Bronchial epithelial cell (primary cell): ENCODE results near the gene FBRS. TPM values are rescaled to one million over a fixed set of nuclear protein-coding genes. Genes with fewer than 3 reads are reported as not detected.

Source experiments
- DNase-seq: peaks from one replicate; pipeline ENCODE4 v3.0.0-alpha.2; 2010; ENCODE audit warnings: low read depth
- FAIRE-seq: peaks from 2 replicates; lab custom pipeline; 2011; peaks lifted over from hg19 to GRCh38; lab: Jason Lieb, UNC
- H3K27me3 ChIP-seq: 2 replicates; pipeline ENCODE4 v1.5.1; 2011; ENCODE audit warnings: low read length; ENCODE audit not compliant: control insufficient read depth, insufficient read depth
- H3K36me3 ChIP-seq: 2 replicates; pipeline ENCODE4 v1.5.1; 2011; ENCODE audit warnings: low read length; ENCODE audit not compliant: control insufficient read depth, insufficient read depth
- H3K4me3 ChIP-seq: 2 replicates; pipeline ENCODE4 v1.5.1; 2011; ENCODE audit warnings: mild to moderate bottlenecking, low read depth, low read length, control low read depth
- total RNA-seq: library from RNA; depleted of rRNA; stranded (reverse); fragments of >200 nt; gene quantifications from 2 replicates; pipeline ENCODE4 v1.2.1, GENCODE V29; 2014
- TF ChIP-seq, protein P1 (sequence below): IDR thresholded peaks from 2 replicates; pipeline ENCODE4 v1.5.1; 2011; ENCODE audit warnings: mild to moderate bottlenecking, moderate library complexity, low read length, control low read depth, inconsistent platforms; ENCODE audit not compliant: insufficient read depth, severe bottlenecking

The FBRS gene
- total RNA-seq, 1 donor from 2014 or later: 7.9 TPM

DNA sequence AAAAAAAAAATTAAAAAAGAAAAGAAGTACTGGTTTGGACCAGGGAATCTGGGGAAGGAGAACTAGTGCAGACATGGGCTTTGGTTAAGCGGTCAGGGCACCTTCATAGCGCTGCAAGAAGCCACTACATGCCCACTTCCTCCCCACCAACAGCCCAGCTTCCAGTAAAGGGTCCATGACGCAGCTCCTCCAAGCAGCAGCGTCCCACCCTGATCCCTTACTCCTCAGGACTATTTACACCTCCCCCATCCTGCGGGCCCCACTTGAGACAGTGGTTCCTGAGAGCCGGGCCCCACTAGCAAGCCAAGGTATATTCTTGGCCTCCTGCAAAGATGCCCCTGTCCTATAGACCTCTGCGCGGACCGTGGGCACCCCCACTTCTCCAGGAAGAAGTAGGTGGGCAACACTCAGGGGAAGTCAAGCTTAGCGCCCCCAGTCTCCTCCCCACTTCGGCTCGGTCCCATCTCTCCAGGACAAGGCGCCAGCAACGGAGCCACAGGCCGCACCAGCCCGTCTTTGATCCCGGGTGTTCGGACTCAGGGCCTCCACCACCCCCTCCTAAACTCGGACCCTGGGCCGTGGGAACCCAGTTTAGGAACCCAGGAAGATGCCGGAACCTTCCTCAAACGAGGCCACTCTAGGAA, 8.4 kb upstream of the FBRS start:
- DNase-seq: no peak
- H3K27me3 ChIP-seq: no peaks in the 10 kb centered on the region
- H3K36me3 ChIP-seq: peaks cover 9% of the 10 kb centered on the region
- FAIRE-seq: no peak
- peak overlapping the region; percentile 93 for H3K4me3 ChIP-seq
- TF ChIP-seq, protein P1, sequence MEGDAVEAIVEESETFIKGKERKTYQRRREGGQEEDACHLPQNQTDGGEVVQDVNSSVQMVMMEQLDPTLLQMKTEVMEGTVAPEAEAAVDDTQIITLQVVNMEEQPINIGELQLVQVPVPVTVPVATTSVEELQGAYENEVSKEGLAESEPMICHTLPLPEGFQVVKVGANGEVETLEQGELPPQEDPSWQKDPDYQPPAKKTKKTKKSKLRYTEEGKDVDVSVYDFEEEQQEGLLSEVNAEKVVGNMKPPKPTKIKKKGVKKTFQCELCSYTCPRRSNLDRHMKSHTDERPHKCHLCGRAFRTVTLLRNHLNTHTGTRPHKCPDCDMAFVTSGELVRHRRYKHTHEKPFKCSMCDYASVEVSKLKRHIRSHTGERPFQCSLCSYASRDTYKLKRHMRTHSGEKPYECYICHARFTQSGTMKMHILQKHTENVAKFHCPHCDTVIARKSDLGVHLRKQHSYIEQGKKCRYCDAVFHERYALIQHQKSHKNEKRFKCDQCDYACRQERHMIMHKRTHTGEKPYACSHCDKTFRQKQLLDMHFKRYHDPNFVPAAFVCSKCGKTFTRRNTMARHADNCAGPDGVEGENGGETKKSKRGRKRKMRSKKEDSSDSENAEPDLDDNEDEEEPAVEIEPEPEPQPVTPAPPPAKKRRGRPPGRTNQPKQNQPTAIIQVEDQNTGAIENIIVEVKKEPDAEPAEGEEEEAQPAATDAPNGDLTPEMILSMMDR: no peak

- TF ChIP-seq, protein P1: peak; percentile 11
- peak; percentile 55 for FAIRE-seq
- peak; percentile 97 for DNase-seq
- peaks cover 16% of the 10 kb centered on the region for H3K36me3 ChIP-seq
- no peaks in the 10 kb centered on the region for H3K27me3 ChIP-seq
- peak within 1 kb of the TSS; percentile 93 for H3K4me3 ChIP-seq
Observed at GRCh38 chr16:30650369-30651123, 7.7 kb upstream of the FBRS start, which contains the start of gene PRR14. PRR14 (plus strand) TSS chr16:30650960; CDS start chr16:30651646, 686 bp downstream.

DNA sequence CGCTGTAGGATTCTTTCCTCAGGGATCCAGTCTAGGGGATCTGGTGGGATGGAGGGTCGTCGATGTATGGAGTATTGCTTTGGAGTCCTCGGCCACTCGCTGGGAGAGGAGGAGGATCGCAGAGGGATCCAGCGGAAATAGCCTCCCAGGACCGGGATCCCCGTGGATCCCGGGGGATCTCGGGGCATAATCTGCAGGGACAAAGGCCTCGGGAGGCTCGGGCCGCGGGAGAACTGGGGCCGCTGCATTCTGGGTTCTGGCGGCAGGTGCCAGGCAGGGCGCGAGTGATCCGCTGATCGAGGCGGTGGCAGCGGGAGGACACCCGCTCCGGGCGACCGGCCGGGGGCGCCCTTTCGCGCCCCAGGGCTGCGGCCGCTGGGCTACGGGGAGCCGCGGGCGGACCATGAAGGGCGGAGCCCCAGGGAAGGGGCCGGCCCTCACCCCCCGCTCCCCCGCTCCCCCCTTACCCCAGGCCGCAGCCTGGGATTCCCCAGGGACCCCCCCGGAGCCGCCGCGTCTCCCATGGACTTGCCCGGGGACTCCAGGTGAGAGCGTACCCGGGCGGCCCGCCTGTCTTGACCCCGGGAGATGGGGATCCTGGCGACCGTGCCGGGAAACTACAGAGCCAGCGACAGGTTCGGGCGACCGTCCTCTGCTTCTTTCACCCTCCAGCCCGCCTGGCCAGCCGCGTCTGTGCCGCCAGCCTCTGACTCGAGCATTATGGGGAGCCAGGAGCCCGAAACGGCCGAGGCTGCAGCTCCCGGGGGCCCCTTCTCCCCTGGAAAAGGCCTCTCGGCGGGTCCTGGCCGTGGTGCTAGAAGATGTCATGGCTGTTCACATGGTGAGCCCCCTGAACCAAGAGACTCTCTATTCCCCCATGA, 6.9 kb upstream of the FBRS start:
- DNase-seq (peak; percentile 29), FAIRE-seq (no peak)
- peaks cover 18% of the 10 kb centered on the region for H3K36me3 ChIP-seq
- H3K27me3 ChIP-seq: no peaks in the 10 kb centered on the region
- H3K4me3 ChIP-seq: peak overlapping the region; percentile 93
- TF ChIP-seq, protein P1: peak; percentile 74

- H3K36me3 ChIP-seq: peaks cover 18% of the 10 kb centered on the region
- no peaks in the 10 kb centered on the region for H3K27me3 ChIP-seq
- H3K4me3 ChIP-seq: peak overlapping the region; percentile 93
- no peak for DNase-seq
- no peak for FAIRE-seq
- TF ChIP-seq, protein P1: no peak
Observed at GRCh38 chr16:30652005-30652296, 6.3 kb upstream of the FBRS start.

DNA sequence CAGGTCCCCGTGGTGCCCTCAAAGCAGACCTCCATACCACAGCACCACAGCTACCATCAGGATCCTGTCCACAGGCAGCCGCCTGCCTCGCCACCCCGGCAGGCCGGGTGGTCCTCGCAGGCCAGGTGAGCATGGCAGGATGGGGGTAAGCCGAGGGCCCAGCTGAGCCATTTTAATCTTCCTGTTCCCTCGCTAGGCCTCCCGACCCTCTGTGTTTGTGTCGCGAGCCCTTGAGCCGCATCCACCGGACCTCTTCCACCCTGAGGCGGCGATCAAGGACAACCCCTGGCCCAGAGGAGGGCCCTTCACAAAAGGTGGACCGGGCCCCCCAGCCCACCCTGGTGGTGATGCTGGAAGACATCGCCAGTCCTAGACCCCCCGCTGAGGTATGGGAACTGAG, 5.5 kb upstream of the FBRS start:
- H3K36me3 ChIP-seq: peaks cover 18% of the 10 kb centered on the region
- TF ChIP-seq, protein P1: no peak
- no peak for DNase-seq
- H3K4me3 ChIP-seq: no peak overlapping the region
- FAIRE-seq: no peak
- no peaks in the 10 kb centered on the region for H3K27me3 ChIP-seq
